ENCODE data around the gene FIZ1.

The FIZ1 gene

DNA sequence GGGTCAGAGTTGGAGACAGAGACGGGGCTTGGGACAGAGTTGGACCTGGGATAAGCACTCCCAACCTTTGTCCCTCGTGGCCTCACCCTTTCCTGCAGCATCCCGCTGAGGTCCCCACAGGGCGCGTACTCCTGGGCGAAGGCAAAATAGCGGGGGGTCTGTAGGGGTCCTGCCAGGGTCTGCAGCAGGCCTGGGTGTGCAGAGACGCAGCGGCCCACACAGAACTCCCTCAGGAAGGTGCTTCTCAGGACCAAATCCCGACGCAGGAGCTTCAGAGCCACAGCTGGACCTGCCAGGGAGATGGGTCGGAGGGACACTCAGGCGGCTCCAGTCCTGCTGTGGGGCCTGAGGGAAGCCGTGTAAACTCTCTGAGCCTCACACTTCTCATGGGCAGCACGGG lies 55.3 kb downstream of the FIZ1 start:
- no peak for DNase-seq (ENCODE audit: low read depth)
- H3K4me3 ChIP-seq (ENCODE audit: control insufficient read depth, low read depth, low read length) = no peak overlapping the region
- TF ChIP-seq, protein P1, sequence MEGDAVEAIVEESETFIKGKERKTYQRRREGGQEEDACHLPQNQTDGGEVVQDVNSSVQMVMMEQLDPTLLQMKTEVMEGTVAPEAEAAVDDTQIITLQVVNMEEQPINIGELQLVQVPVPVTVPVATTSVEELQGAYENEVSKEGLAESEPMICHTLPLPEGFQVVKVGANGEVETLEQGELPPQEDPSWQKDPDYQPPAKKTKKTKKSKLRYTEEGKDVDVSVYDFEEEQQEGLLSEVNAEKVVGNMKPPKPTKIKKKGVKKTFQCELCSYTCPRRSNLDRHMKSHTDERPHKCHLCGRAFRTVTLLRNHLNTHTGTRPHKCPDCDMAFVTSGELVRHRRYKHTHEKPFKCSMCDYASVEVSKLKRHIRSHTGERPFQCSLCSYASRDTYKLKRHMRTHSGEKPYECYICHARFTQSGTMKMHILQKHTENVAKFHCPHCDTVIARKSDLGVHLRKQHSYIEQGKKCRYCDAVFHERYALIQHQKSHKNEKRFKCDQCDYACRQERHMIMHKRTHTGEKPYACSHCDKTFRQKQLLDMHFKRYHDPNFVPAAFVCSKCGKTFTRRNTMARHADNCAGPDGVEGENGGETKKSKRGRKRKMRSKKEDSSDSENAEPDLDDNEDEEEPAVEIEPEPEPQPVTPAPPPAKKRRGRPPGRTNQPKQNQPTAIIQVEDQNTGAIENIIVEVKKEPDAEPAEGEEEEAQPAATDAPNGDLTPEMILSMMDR (IDR thresholded peaks at IDR 0.05; ENCODE audit: control insufficient read depth, insufficient read depth, low read depth, low read length, missing control alignments) = no peak

DNA sequence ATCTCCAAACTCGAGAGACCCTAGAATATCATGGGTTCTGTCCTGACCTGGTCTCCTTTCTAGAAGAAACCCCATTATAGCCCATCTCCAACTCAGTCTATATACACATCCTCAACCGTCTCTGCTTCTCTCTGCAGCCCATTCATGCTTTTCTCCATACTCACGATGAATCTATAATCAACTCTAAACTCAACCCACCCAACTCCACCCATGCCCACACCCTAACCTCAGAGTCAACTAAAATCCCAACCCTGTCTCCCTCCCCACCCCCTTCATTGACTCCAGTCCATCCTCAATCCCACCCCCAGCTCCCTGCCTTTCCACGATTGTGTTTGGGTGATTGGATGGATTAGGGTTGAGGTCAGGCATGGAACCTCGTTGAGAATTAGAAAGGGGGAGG lies 55.8 kb downstream of the FIZ1 start:
- TF ChIP-seq, protein P1 (IDR thresholded peaks at IDR 0.05; ENCODE audit: control insufficient read depth, insufficient read depth, low read depth, low read length, missing control alignments) = no peak
- H3K4me3 ChIP-seq (ENCODE audit: control insufficient read depth, low read depth, low read length) = no peak overlapping the region
- no peak for DNase-seq (ENCODE audit: low read depth)

- TF ChIP-seq, protein P1 (IDR thresholded peaks at IDR 0.05; ENCODE audit: control insufficient read depth, insufficient read depth, low read depth, low read length, missing control alignments) = no peak
- H3K4me3 ChIP-seq (ENCODE audit: control insufficient read depth, low read depth, low read length) = no peak overlapping the region
- DNase-seq (ENCODE audit: low read depth) = no peak
Measured at GRCh38 chr19:55542292-55542855, 56.9 kb downstream of the FIZ1 start.

Data from AG09309 (cell line).